ENCODE data around the gene NALF2.

The NALF2 gene

GRCh38 chrX:69503782-69504625 is at the start of gene NALF2:
TSS of gene NALF2 (plus strand) at chrX:69504326. CDS start at chrX:69505283, 957 bp downstream.
- DNase-seq, result peak in 1 of 4 experiments; percentile 1

- DNase-seq, result no peak
Observed at GRCh38 chrX:69457756-69458155, 46.4 kb upstream of the NALF2 start.

- DNase-seq, result no peak
Observed at GRCh38 chrX:69466546-69466945, 37.6 kb upstream of the NALF2 start.

GRCh38 chrX:69469975-69470374 is 34.2 kb upstream of the NALF2 start:
- no peak for DNase-seq

- no peak for DNase-seq
Observed at GRCh38 chrX:69489625-69490024, 14.5 kb upstream of the NALF2 start.

GRCh38 chrX:69493193-69493592 is 10.9 kb upstream of the NALF2 start:
- DNase-seq, result no peak

GRCh38 chrX:69493766-69494165 is 10.4 kb upstream of the NALF2 start:
- no peak for DNase-seq

GRCh38 chrX:69496183-69496582 is 7.9 kb upstream of the NALF2 start:
- no peak for DNase-seq

- no peak for DNase-seq
Observed at GRCh38 chrX:69501429-69501828, 2.7 kb upstream of the NALF2 start.

- DNase-seq, result no peak
Observed at GRCh38 chrX:69503228-69503781, 821 bp upstream of the NALF2 start.

GRCh38 chrX:69504626-69505612 is 793 bp downstream of the NALF2 start:
- no peak for DNase-seq

- DNase-seq, result no peak
Observed at GRCh38 chrX:69505772-69506616, 1.9 kb downstream of the NALF2 start.

GRCh38 chrX:69506617-69507499 is 2.7 kb downstream of the NALF2 start:
- DNase-seq, result no peak

- no peak for DNase-seq
Observed at GRCh38 chrX:69507500-69507789, 3.3 kb downstream of the NALF2 start.

- DNase-seq, result no peak
Observed at GRCh38 chrX:69508610-69509009, 4.5 kb downstream of the NALF2 start.

- DNase-seq, result no peak
Observed at GRCh38 chrX:69510137-69510715, 6.1 kb downstream of the NALF2 start.

- DNase-seq, result no peak
Observed at GRCh38 chrX:69510914-69511513, 6.9 kb downstream of the NALF2 start.

- DNase-seq, result no peak
Observed at GRCh38 chrX:69522052-69522451, 17.9 kb downstream of the NALF2 start.

GRCh38 chrX:69523314-69523713 is 19.2 kb downstream of the NALF2 start:
- no peak for DNase-seq

GRCh38 chrX:69524781-69525363 is 20.7 kb downstream of the NALF2 start:
- DNase-seq, result no peak

All from activated naive CD4-positive, alpha-beta T cell (primary cell).